BE2C (cell line): ENCODE results near the gene ALOX12.

Experiments used
- DNase-seq: peaks from one replicate; pipeline ENCODE4 v3.0.0-alpha.2; 2020
- H3K27me3 ChIP-seq: fragments of 250-450 bp; sonication (Bioruptor Pico); 2 replicates; pipeline ENCODE4 v1.5.1; 2020; ENCODE audit warnings: mild to moderate bottlenecking
- H3K36me3 ChIP-seq: fragments of 250-450 bp; sonication (Bioruptor Pico); 2 replicates; pipeline ENCODE4 v1.5.1; 2020; ENCODE audit warnings: mild to moderate bottlenecking
- H3K4me1 ChIP-seq: fragments of 250-450 bp; sonication (Bioruptor Pico); 2 replicates; pipeline ENCODE4 v1.5.1; 2020
- H3K4me3 ChIP-seq: 2 replicates; pipeline ENCODE4 v1.5.1; 2011; ENCODE audit warnings: low read depth, low read length
- H3K9me3 ChIP-seq: fragments of 250-450 bp; sonication (Bioruptor Pico); 2 replicates; pipeline ENCODE4 v1.5.1; 2020
- TF ChIP-seq, protein P1 (sequence below): IDR thresholded peaks from 2 replicates; pipeline ENCODE4 v1.5.1; 2012; ENCODE audit warnings: mild to moderate bottlenecking, low read depth, low read length

ALOX12 gene

DNA sequence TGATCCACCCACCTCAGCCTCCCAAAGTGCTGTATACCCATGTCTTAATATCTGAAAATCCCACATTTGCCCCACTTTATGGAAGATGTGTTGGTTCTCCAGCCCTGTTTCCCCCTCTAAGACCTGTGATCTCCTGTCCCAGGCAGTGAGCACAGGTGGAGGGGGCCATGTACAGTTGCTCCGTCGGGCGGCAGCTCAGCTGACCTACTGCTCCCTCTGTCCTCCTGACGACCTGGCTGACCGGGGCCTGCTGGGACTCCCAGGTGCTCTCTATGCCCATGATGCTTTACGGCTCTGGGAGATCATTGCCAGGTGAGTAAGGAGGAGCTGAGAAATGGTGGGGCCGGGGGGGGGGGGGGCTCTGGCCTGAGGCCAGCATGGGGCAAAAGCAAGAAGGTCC lies 9.9 kb downstream of the ALOX12 start:
- no peaks in the 10 kb centered on the region for H3K9me3 ChIP-seq
- no peaks in the 10 kb centered on the region for H3K36me3 ChIP-seq
- H3K4me3 ChIP-seq, result no peak overlapping the region
- no peaks in the 10 kb centered on the region for H3K27me3 ChIP-seq
- TF ChIP-seq, protein P1, sequence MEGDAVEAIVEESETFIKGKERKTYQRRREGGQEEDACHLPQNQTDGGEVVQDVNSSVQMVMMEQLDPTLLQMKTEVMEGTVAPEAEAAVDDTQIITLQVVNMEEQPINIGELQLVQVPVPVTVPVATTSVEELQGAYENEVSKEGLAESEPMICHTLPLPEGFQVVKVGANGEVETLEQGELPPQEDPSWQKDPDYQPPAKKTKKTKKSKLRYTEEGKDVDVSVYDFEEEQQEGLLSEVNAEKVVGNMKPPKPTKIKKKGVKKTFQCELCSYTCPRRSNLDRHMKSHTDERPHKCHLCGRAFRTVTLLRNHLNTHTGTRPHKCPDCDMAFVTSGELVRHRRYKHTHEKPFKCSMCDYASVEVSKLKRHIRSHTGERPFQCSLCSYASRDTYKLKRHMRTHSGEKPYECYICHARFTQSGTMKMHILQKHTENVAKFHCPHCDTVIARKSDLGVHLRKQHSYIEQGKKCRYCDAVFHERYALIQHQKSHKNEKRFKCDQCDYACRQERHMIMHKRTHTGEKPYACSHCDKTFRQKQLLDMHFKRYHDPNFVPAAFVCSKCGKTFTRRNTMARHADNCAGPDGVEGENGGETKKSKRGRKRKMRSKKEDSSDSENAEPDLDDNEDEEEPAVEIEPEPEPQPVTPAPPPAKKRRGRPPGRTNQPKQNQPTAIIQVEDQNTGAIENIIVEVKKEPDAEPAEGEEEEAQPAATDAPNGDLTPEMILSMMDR, result no peak
- no peak for DNase-seq
- no peaks in the 10 kb centered on the region for H3K4me1 ChIP-seq

DNA sequence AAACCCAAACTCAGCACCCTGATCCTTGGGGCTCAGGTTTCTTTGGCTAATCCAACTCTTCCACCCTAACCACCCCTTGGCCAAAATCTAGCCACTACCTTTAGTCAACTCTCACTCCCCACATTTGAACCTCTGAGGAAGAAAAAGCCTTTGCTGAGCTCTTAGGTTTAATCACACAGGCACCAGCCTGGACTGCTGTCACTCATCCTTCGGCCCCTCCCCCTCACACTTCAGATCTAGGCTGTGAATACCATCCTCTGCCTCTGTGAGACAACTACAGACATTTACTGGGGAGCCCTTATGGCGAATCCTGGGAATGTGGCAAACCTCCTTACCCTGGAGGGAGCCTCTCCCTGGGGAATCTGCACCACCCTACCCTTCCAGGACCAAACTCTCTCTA lies 11.3 kb downstream of the ALOX12 start:
- Histone ChIP-seq H3K4me3 (no peak overlapping the region), H3K4me1 (no peaks in the 10 kb centered on the region), H3K36me3 (no peaks in the 10 kb centered on the region), H3K27me3 (no peaks in the 10 kb centered on the region), H3K9me3 (no peaks in the 10 kb centered on the region)
- DNase-seq, result no peak
- TF ChIP-seq, protein P1, result no peak

DNA sequence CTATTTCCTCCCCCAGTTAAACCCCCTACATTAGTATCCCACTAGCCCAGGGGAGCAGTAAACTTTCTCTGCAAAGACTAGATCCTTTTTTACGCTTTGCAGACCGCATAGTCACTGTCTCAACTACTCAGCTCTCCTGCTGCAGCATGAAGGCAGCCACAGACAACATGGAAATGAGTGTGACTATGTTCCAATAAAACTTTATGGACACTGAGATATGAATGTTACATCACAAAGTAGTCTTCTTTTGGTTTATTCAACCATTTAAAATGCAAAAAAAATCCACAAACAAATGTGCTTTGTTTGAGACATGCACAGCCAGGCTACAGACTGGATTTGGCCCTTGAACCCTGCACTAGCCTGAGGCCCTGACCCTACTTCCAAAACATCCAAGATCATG lies 14.7 kb downstream of the ALOX12 start:
- no peaks in the 10 kb centered on the region for H3K27me3 ChIP-seq
- no peaks in the 10 kb centered on the region for H3K4me1 ChIP-seq
- no peaks in the 10 kb centered on the region for H3K9me3 ChIP-seq
- no peak for DNase-seq
- TF ChIP-seq, protein P1, result no peak
- H3K4me3 ChIP-seq, result no peak overlapping the region
- no peaks in the 10 kb centered on the region for H3K36me3 ChIP-seq

DNA sequence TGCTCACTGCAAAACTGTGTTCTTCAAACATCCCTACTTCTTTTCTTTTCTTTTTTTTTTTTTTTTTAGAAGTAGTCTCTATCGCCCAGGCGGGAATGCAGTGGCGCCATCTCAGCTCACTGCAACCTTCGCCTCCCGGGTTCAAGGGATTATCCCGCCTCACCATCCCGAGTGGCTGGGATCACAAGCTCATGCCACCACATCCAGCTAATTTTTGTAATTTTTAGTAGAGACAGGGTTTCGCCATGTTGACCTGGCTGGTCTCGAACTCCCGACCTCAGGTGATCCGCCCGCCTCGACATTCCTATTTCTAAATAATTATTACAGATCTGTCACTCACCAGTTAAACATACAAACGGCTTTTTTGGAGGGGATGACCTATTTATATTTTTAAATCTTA lies 15.6 kb downstream of the ALOX12 start:
- TF ChIP-seq, protein P1, result no peak

DNA sequence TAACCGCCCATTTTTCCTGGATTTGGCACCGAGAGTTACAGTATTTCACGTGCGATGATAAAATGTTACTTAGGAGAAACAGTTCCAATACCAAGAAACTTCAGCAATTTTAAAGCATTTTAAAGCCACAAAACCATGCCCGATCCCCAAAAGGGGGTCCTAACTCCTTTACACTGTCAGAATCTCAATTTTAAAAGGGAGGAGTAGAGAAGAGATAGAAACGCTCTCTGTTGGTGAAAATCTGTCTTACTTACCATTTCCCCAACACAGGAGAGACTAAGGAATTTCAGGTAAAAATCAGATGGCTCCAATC lies 16.0 kb downstream of the ALOX12 start:
- DNase-seq, result no peak
- TF ChIP-seq, protein P1, result no peak
- H3K27me3 ChIP-seq, result no peaks in the 10 kb centered on the region
- H3K9me3 ChIP-seq, result no peaks in the 10 kb centered on the region
- no peaks in the 10 kb centered on the region for H3K36me3 ChIP-seq
- H3K4me1 ChIP-seq, result no peaks in the 10 kb centered on the region
- H3K4me3 ChIP-seq, result peak overlapping the region; percentile 90

More for the DNA sequence above, 15.6 kb downstream of the ALOX12 start:
- no peaks in the 10 kb centered on the region for H3K36me3 ChIP-seq
- no peaks in the 10 kb centered on the region for H3K27me3 ChIP-seq
- H3K4me1 ChIP-seq, result no peaks in the 10 kb centered on the region
- DNase-seq, result no peak
- no peaks in the 10 kb centered on the region for H3K9me3 ChIP-seq
- H3K4me3 ChIP-seq, result peak overlapping the region; percentile 90

DNA sequence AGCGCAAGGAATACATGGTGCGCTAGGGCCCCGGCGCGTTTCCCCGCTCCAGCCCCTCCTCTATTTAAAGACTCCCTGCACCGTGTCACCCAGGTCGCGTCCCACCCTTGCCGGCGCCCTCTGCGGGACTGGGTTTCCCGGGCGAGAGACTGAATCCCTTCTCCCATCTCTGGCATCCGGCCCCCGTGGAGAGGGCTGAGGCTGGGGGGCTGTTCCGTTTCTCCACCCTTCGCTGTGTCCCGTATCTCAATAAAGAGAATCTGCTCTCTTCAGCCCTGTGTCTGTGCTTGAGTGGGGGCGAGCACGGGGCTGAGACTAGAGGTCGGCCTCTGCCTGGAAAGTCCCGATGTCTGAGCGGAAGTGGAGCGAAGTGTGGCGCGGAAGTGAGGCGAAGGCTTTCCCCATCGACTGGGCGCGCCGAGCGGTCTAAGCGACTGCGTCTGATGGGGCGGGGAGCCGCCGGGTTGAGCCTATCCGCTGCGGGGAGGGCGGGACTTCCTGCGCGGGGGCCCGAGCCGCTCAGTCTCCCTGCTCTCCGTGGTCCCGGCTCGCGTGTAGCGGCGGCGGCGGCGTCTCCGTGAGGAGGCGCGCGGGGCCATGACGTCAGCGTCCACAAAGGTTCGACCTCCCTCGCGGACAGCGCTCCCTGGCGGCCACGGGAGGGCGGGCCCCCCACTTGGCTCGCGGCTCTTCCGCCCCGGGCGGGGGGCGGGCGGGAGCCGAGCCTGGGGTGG lies 18.6 kb downstream of the ALOX12 start:
- Histone ChIP-seq H3K4me3 (peak overlapping the region; percentile 90), H3K4me1 (no peaks in the 10 kb centered on the region), H3K9me3 (no peaks in the 10 kb centered on the region), H3K36me3 (no peaks in the 10 kb centered on the region), H3K27me3 (no peaks in the 10 kb centered on the region)
- DNase-seq, result peak; percentile 94
- TF ChIP-seq, protein P1, result 0 out of 2 replicates have a peak, but pooled peaks have one; percentile 34
